CD4-positive, alpha-beta T cell treated with Interleukin-4 for 4 hours (primary cell): ENCODE data around the gene ZNF497.
"Not testable (repeated sequence)": the region's sequence is repeated elsewhere in the genome, so short reads cannot be mapped to it uniquely, and the experiment has no call there.

Experiments
- DNase-seq: peaks from one replicate; pipeline ENCODE4 v3.0.0-alpha.2; 2020

Gene ZNF497

DNA sequence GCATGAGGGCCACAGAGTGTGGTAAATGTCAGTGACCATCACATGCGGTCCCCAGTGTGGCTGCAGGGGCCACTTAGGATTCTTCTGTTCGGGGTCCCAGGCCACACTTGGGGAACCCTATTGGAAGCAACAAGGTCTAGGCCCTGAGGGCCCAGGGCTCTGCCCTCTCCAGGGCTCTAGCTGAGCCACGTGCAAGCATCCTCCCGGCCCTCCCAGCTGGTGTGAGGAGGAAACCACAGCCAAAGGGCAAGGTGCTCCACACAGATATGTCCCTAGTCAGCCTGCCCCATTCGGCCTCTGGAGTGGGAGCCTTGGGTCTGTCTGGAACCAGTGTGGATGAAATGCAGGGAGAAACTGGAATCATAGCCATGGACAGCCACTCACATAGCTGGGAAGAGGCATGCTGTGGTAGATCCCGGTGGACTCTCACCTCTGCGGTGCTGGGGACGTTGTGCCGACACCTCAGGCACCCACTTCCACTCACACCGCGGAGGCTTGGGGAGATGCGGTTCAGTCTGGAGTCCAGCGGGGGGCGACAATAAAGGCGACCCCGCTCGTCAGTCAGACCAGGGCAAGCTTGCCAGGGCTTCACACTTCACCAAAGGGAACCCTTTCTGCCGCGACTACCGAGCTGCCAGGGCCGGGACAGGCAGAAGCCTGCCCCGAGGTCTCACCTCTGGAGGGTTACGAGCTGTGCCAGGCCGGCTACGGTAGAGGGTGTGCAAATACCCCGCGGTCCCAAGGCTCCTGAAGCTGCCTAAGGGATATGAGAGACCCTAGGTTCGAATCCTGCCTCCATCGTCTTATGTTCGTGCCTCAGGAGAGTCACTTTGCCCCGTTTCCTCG lies 4.3 kb upstream of the ZNF497 start:
- no peak for DNase-seq

DNA sequence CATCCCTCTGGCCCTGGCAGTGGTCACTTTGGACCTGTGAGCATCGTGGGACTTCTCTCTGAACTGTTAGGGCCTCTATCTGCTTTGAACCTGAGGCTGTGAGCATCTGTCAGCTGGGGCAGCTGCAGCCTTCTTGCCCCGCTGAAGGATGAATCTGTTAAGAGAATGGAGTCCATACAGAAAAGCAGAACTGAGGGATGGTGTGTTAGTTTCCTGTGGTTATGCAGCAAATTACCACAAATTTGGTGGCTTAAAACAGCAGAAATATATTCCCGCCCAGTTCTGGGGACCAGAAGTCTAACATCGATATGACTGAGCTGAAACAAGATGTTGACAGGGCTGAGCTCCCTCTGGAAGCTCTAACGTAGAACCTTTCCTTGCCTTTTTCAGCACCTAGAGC lies 1.6 kb upstream of the ZNF497 start:
- no peak for DNase-seq

- DNase-seq = peak; percentile 11
These were observed 665 bp downstream of the ZNF497 start for GRCh38 chr19:58361900-58362271.

DNA sequence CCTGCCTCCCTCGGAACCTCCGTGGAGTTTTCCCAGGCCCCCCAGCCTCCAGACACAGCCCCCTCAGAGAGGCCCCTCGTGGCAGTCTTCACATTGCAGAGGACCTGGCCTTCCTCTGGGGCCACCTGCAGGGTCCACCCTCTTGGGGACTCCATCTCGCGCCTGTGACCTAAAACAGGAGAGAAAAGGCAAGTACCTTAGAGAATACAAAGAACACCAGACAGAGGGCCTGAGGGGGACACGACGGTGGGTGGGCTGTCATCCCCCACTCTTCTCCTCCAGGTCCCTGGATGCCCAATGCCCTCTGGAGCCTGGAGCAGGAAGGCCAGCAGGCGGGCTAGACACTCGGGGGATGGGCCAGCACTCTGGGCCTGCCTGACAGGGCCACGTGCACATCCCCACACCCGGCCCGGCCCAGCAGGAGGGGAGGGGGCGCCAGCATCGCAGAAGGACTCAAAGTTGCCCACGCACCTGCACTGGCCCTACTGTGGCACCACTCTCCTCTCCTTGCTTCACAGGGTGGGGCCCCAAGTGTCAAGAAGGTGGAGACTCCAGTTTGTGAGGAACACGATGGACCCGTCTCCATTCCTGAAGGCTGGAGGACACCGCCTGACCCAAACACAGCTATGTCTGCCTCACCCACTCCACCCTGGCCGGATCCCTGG lies 4.9 kb downstream of the ZNF497 start:
- no peak for DNase-seq

- no peak for DNase-seq
These were observed 5.6 kb downstream of the ZNF497 start for GRCh38 chr19:58356766-58357480.

DNA sequence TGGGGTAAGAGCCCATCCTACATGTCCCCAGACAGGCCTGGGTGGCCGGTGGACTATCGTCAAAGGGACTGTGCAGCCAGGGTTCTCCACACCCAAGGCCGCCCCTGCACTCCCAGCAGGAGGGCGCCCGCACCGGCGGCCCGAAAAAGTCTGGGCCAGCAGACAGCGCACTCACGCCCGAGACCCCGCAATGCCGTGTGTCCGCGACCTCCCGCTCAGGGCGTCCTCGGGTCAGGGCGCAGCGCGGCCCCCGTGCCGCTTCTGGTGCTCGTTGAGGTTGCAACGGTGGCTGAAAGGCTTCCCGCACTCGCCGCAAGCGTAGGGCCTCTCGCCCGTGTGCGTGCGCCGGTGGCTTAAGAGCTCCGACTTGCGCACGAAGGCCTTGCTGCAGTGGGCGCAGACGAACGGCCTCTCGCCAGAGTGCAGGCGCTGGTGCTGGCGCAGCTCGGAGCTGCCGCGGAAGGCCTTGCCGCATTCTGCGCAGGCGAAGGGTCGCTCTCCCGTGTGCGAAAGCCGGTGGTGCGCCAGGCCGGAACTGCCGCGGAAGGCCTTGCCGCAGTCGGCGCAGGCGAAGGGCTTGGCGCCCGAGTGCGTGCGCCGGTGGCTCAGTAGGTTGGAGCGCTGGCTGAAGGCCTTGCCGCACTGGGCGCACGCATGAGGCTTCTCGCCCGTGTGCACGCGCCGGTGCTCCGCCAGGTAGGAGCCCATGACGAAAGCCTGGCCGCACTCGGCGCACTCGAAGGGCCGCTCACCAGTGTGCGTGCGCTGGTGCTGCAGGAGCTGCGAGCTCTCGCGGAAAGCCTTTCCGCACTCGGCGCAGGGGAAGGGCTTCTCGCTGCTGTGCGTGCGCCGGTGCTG lies 6.4 kb downstream of the ZNF497 start:
- DNase-seq = peak; percentile 11

- no peak for DNase-seq
These were observed 7.2 kb downstream of the ZNF497 start for GRCh38 chr19:58355215-58355796.

DNA sequence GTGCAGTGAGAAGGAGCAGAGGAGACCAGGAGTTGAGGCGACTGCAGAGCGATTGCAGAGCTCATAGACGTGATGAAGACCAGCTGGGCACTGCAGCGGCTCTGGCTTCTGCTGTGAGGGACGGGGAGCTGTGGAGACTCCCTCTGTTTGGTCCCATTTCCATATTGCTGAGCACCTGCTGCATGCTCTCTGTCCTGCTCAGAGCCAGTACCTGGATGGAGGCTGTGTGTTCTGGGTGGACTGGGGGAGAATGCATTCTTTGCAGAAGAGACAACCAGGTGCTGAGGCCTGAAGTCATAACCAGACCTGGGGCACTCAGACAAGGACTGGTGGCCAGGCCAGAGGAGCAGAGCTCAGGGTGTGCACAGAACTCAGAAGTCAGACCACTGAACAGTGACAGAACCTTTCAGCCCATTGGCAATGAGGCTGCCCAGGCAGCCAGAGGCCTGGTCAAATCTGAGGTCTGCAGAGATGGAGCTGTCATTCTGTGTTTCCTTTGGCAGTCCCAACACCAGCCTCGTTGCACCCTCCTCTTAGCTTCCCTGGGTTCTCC lies 8.0 kb downstream of the ZNF497 start:
- no peak for DNase-seq

GRCh38 chr19:58353717-58354477 lies 8.7 kb downstream of the ZNF497 start:
- no peak for DNase-seq

DNA sequence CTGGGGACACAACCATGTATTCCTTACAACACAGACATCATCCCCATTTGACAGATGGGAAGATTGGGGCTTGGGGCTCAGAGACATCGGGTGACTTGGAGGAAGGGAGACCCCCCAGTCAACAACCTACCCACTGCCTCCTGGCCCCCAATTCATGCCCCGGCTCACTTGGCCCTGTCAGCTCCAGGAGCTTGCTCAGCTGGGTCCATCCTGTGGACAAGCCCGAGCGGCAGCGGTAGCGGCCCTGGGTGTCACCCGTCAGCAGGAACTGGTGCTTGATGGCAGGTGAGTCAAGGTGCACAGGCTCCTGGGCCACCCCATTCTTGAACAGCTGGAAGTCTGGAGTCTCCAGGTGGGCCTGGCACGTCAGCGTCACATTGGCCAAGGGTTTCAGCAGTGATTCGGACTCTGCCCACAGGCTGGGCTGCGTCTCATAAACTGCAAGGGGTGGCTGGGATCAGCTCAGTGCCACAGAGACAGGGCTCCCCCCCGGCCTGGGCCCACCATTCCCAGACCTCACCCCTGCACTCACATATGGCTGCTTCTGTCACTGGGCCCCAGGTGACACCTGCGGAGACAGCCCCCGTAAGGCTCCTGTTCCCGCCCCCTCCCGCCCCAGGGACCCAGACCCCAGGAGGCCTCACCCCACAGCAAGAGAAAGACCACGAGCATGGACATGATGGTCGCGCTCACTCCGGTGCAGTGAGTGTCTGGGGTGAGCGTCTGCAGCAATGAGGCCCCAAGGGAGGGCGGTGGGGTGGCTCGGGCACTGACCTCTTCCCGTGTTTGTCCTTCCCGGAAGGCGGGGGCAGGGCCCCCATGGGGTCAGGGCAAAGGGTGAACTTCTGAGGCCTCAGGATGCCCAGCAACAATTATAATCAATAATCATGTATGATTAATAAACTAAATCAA lies 9.5 kb downstream of the ZNF497 start, which contains the start of gene A1BG:
A1BG (minus strand) TSS at position 733 of the 912 bp plus-strand sequence; CDS start at position 678, 55 bp downstream.
- DNase-seq = no peak

DNA sequence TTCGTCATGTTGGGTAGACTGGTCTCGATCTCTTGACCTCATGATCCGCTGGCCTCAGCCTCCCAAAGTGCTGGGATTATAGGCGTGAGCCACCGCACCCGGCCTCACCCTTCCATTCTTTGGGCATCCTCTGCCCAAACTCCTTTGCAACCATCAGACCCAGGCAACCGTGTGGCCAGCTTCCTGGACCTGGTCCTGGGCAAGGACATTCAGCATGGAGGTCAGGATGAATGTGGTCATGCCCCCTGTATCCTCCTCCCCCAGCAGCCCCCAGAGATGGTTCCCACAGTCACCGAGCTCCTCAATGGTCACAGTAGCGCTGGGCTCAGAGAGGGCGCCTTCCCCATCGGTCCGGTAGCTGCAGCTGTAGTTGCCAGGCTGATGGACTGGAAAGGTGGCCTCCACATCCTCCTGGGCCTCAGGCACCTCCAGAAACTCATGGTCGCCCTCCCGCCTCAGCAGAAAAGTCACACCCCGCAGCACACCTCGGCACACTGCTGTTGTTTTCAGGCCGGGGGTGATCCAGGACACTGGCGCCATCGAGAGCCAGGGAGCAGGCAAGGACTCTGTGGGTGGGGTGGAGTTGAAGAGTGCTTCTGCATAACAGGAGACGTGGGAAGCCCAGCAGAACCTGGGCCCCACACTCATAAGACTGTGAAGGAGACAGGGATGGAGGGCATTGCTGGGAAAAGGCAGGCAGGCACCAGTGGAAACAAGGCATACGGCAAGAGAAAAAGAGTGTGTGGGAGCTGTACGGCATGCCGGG lies 10.4 kb downstream of the ZNF497 start:
- DNase-seq = no peak

DNA sequence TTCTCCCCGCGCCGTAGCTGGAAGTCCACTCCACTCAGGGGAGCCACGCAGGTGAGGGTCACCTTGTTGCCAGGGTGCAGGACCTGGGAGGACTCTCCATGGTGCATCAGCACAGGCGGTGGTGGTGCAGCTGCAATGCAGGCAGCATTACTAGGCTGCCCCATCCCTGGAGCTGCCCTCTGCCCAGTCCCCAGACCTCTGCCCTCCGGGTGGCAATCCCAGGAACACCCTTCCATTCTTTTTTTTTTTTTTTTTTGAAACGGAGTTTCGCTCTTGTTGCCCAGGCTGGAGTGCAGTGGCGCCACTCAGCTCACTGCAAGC lies 11.0 kb downstream of the ZNF497 start:
- no peak for DNase-seq

GRCh38 chr19:58350871-58351557 lies 11.5 kb downstream of the ZNF497 start:
- no peak for DNase-seq

DNA sequence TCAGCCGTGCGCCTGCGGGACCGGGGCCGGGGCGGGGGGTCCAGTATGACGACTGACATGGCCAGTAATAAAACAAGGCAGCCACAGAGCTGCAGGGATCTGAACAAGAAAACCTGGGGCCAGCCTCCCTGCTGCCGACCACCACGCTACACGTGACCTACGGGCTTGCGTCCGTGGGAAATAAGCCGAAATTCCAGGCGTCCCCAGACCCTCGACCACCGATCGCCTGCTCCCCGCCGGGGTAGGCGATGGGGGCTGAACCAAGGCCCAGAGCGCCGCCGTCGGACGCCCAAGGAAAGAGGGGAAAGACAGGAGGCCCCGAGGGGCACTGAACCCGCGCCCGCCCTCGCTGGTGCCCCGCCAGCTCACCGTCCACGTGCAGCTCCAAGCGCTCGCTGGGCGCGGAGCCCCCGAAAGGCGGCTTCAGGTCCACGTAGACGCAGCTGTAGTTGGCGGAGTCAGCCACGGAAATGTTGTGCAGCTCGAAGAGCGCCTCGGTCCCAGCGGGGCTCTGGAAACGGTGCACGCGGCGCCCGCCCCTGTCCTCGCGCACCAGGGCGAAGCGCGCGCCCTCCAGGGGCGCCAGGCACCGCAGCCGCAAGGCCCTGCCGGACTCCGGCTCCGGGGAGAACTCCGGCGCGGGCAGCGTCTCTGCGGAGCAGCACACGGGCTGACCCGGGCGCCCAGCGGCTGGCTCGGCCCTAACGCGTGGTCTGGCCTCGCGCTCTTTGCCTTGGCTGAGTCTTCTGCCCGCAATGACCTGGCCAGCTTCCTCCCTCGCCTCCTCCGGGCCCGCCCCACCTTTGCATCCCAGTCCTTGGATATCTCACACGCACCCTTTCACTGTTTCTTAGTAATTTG lies 12.3 kb downstream of the ZNF497 start:
- no peak for DNase-seq

GRCh38 chr19:58349590-58349989 lies 13.0 kb downstream of the ZNF497 start:
- no peak for DNase-seq

DNA sequence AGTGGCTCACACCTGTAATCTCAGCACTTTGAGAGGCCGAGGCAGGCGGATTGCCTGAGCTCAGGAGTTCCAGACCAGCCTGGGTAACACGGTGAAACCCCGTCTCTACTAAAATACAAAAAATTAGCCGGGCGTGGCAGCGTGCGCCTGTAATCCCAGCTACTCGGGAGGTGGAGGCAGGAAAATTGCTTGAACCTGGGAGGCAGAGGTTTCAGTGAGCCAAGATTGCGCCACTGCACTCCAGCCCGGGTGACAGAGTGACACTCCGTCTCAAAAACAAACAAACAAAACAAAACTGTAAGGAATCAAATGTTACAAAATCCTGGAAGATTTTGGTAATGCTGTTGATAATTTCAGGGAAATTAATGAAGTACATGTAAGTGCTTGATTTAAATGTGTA lies 14.5 kb downstream of the ZNF497 start:
- DNase-seq = not testable (repeated sequence)
